GM21390 (cell line): ENCODE measurements around the gene FARP1.

ENCODE experiments used
- ATAC-seq: cut with Tn5 transposase; IDR thresholded peaks from one replicate; pipeline ENCODE4 v1.9.1; 2021; ENCODE audit not compliant: unreplicated experiment

The FARP1 gene

DNA sequence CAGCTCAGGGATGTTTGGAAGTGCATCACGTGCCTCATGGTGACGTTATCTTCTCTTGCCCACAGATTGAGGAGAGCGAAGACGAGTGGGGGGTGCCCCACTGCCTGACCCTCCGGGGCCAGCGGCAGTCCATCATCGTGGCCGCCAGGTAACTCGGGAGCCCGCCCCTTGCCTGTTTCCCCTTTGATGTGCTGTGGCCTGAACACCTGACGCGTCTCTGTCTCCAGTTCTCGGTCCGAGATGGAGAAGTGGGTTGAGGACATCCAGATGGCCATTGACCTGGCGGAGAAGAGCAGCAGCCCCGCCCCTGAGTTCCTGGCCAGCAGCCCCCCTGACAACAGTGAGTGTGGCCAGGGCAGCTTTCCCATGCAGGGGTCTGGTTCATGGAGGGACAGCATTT lies 297.0 kb downstream of the FARP1 start:
- no peak for ATAC-seq

DNA sequence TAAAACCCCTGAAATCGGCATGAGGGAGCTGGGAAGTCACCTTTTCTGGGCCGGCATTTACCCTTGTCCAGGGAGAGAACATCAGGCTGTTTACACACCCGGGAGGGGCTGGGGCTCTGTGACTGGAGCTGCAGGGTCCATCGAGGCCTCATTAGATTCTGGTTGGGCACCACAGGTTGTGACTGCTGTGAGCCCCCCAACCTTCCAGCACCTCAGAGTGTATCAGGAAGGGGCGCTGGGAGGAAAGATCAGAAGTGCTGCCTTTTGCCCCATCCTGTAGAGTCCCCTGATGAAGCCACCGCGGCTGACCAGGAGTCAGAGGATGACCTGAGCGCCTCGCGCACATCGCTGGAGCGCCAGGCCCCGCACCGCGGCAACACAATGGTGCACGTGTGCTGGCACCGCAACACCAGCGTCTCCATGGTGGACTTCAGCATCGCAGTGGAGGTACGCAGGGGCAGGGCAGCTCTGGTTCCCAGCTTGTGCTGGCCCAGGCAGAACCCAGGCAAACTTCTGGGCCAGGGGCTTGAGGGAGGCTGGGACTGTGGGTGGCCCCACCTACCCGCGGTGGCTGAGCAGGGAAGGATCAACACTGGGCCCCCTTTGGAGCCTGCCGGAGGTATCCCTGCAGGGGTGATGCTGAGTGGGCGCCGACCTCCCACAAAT lies 297.6 kb downstream of the FARP1 start:
- ATAC-seq, result no peak

DNA sequence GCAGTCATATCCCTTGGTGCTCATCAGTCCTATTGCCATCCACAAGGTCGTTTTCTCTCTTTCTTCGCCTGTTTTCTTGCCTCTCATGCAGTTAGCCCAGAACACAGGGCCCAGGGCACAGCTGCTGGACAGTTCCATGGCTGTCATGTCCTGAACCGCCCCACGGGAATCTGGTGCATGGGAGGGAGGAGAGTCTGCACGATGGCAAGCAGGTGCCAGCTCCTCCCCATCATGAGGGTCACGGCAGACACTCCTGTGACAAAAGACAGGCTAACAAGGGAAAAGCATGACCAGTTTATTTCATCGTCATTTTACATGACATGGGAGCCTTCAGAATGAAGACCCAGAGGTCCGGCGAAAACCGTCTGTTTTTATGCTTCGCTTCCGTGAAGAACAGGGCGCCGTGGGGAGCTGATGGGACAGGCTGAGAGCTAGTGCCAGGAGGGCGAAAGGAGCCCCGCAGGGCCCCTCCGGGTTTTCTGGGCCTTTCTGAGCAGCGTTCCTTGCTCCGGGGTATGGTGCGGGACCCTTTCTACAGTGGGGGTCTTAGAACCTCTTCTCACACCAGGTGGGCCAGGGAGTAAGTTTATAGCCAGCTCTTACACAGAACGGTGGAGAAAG lies 298.3 kb downstream of the FARP1 start:
- no peak for ATAC-seq

DNA sequence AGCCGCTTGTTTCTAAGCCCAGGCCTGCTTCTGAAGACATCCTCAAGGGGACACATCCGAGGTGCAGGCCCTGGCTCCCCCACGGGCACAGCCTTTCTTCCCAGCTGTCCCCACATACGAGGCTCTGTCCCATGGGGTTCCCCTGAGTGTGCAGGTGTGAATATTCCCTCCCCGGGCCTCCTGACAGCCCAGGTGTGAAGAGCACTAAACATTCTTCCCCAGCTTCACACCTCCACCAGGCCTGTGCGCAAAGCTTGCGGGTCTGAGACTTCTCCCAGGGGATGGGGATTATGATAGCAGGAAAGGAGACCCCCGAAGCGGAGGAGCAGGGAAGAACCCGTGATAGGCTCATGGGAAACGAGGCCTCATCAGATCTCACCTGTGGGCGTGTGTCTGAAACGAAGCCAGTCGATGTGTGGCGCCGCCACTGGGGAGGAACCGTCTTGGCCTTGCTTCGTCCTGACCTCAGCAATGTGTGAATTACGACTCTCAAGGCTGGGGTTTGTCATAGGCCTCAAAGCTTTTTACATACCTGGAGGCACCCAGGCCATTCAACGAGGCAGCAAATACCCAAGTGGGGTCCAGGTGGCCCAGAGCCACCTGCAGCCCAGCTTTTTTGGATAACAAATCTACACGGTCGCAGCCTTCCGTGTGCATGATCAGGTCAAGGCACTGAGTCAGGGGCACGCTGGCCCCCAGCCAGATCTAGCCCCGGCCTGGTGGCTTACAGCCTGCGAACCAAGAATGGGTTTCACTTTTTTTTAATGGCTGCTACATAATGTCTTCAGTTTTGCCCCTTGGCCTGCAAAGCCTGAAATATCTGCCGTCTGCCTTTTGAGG lies 299.7 kb downstream of the FARP1 start:
- ATAC-seq, result no peak

DNA sequence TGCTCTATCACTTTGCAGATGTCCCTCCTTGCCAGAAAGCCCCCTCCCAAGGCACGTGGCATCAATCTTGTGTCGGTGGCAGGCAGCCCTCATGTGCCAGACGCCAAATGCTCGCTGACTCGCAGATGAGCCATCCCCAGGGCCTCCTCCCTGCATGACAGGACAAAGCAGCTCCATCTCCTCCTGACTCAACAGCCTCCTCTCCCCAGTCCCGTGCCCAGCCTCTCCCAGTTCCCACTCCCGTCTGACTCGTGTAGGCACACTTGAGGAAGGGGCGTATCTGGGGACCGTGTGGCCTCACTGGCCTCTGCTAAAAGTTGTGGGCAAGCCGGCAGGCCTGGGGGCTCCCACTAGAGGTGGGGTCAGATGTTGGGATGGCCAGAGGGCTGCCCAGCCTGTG lies 300.4 kb downstream of the FARP1 start:
- no peak for ATAC-seq

DNA sequence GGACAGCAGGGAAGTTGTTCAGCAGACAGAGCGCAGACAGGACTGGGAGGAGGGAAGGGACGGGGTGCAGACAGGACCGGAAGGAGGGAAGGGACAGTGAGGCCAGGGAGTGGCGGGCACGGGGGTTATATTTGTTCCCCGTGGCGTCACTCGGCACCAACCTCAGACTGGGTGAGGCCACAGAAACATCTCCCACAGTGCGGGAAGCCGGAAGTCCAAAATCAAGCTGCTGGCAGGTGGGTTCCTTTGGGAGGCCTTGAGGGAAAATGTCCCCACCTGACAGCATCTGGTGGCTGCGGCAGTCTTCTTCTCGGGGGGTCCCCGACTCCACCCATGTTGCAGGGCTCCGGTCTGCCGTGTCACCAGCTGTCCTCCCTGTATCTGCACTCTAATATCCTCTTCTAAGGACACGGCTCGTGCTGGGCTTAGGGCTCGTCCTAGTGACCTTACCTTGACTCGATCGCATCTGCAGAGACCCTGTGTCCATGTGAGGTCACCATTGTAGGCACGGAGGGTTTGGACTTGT lies 301.0 kb downstream of the FARP1 start:
- ATAC-seq, result no peak

DNA sequence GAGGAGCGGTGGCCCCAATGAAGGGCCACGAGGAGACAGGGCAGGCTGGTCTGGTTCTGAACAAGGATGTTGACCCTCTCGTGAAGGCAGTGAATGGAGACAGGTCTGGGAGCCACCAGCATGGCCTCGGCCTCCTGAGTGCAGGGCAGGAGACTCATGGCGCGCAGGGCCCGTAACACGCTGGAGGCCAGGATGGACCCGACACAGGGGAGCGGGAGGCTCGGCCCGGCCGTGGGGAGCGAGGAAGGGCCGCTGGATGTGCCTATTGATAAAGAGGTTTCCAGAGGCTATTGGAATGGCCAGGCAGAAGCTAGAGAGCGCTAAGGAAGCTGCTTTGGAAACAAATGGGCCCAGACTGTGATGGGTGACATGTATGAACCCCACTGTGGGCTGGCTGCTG lies 301.5 kb downstream of the FARP1 start:
- ATAC-seq, result no peak

DNA sequence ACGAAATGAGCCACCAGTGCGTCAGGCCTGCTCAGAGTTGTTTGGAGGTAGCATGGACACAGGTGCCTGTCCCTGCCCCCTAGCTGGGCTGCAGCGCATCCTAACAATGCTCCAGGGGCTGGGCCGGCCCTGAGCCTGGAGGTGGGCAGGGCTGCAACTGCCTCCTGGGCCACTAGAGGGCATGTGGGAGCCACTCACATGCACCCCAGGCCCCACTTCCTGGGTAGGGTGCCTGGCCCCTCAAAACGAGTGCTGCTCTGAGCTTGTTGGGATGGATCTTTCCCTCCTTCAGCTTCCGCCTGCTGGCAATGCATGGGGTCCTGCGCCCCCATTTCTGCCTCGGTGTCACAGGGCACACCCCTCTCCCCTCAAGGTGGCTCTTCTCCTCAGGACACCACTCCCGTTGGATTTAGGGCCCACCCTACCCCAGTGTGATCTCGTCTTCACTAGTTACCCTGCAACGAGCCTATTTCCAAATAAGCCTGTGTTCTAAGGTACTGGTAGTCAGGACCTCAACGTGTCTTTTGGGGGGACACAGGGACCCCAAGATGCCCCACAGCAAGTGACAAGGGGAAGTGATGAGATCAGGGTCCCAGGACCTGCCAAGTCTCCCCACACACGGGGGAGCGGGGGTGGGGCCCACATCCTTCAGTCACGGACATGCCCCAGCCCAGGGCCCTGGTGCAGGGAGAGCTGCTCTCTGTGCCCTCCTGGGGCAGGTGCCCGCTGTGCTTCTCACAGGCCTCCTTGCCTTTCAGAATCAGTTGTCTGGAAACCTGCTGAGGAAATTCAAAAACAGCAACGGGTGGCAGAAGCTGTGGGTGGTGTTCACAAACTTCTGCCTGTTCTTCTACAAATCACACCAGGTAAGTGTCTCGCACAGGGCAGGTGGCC lies 302.7 kb downstream of the FARP1 start:
- ATAC-seq, result peak; percentile 96

DNA sequence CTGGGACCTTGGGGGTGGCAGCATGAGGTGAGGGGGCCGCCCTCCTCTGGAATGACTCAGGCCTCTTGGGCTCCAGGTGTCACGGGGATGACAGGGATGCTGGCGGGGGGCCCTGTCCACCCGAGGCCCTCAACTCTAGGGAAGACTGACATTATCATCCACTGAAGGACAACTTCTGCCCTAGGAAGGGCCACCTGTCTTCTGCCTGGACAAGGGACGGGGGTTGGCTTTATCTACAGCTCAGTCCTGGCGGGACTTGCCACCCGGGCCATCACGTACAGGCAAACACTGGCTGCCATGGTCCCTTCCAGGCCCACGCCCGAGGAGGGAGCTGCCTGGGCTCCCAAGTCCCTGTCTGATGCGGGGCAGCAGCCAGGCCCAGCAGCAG lies 303.3 kb downstream of the FARP1 start:
- ATAC-seq, result no peak

DNA sequence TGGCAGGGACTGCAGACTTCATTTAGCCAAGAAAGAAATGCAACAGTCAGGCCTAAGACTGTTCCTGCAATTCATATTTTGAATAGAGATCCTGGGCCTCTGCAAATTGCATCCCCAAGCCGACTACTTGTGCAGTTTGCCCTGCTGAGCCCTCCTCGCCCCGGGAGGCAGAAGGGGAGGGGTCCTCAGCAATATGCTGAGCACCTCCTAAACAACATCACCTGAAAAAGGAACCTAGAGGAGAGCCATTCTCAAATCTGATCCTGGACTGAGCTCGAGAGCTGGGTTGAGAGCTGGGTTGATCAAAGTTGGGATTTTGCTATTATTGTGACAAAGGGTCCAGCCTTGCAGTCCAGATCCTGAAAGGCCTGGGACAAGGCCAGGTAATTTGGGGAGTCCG lies 304.2 kb downstream of the FARP1 start:
- no peak for ATAC-seq

DNA sequence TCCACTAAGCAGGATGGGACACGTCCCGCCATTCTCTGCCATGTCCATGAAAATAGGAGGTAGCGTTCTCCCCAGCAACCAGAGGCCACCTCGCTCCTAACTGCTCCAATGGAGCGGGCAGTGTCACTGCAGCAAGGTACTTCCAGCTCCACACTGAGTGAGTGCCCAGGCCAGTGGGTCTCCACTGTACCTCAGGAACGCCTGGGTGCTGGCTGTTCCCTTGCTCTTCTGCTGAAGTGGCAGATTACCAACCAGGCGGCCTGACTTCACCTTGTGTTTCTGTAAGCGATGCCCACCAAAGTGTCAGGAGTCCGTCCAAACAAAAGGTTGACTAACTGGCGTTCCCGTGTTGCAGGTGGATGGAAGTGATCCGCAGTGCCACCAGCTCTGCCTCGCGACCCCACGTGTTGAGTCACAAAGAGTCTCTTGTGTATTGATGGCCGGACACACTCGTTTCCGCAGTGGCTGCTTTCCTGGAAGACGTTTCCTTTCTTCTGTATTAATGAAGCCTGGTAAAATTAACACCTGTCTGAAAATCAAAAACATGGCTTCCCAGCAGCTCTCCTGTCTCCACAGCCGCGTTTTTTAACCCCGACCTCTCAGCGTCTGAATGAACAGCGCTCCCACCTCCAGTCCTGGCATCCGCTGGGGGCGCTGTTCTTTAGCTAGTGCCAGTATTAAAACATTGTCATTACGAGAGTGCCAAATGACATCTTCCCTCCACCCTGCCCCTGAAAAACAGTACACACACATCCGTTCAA lies 305.2 kb downstream of the FARP1 start:
- ATAC-seq, result no peak

DNA sequence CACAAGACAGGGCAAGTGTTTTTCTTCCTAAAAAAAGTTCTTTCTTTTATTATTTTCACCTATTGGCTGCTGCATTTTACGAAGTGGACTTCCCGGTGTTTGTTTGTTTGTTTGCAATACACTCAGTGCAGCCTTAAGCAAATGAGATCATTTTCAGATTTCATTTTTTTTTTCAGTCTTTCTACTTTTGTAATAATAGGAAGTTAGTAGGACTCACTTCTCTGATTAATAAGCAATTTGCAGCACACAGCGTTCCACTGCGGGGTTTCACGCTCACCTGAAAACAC lies 305.7 kb downstream of the FARP1 start:
- no peak for ATAC-seq

DNA sequence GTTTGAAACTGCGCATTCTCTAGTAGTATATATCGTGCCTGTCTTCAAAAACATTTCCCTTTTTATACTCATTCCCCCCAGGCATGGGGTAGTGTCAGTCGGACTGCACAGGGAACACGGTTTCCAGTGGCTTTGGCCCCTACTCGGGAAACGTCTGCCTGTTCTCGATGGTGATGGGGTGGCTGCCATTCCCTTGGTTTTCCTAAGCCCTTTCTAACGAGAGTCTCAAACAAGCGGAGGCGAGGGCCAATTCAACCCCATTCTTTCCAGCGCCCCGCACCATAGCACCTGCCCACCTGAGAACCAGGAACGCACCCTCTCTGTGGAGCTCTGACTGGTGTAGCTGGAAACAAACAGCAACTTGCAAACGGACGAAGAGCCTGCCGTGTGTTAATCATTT lies 306.4 kb downstream of the FARP1 start:
- ATAC-seq, result no peak

DNA sequence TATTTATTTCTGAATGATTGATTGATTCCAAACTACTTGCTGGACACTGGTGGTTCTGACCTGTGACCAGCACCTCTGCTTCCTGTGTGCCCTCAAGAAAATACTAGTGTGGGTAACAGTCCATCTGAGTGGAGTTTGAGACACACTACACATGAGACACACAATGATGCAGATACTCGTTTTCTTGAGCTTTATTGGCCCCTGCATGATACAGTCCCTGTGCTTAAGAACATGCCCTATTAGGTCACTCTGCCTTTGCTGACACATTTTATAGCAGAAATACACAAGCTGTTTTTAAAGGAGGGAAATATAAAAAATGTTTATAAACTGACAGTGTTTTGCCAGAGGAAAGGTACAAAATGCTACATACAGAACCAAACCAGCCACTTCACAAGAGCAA lies 307.1 kb downstream of the FARP1 start:
- ATAC-seq, result no peak

DNA sequence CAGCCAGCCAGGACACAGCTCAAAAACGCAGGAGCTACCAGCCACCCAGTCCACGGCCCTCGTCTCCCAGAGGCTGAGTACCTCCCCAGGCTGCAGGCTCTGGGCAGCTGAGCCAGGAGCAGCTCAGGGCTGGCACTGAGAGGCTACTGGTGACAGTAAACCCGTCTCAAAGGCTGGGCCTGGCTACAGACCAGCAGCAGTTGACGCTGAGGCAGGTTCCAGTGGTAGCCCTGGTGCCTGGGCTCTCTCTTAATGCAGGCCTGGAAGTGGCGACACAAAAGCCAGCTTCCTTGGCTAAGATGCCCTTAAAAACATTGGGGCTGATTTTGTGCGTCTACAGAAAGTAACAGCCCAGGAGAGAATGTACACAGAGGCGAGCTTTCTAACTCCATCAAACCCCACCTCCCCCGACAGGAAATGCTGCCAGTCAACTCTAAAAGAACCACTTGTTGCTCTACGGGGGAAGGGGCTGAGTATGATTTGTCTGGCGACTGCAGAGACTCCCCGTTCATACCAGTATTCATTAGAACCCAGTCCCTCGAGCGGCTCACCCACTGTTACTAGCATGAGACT lies 307.7 kb downstream of the FARP1 start:
- no peak for ATAC-seq

DNA sequence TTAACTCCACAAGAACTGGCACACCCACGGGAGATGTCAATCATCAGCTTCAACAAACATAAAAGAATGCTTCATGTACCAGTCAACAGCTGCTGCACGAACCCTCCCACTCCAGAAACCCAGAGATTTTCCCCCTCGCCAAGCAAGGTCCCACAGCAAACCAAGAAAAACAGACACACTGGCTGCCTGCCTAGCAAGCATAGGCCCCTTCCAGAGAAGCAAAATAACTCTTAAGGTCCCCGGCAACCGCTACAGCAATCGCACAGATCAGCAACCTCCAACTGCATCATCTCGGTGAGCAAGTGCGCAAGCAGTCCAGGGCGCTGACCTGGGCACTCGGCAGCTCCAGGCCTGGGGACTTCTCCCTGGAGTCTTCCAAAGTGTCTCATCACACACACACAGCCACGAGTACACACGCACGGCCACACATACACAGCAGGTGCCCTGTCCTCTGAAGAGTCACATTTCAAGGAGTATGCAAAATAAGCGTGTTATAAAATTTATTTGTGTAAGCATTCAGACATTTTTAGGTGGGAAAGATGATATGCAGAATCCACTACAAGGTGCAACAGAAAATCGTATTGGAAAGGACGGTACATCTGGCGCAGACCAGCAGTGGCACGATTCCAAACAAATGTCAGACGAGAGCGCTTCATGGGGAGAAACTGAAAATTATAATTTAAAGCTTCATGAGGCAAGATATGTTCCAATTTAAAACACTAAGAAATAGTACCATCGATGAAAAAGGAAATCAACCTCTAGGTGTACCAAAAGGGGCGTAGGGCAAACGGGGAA lies 309.0 kb downstream of the FARP1 start:
- ATAC-seq, result no peak

DNA sequence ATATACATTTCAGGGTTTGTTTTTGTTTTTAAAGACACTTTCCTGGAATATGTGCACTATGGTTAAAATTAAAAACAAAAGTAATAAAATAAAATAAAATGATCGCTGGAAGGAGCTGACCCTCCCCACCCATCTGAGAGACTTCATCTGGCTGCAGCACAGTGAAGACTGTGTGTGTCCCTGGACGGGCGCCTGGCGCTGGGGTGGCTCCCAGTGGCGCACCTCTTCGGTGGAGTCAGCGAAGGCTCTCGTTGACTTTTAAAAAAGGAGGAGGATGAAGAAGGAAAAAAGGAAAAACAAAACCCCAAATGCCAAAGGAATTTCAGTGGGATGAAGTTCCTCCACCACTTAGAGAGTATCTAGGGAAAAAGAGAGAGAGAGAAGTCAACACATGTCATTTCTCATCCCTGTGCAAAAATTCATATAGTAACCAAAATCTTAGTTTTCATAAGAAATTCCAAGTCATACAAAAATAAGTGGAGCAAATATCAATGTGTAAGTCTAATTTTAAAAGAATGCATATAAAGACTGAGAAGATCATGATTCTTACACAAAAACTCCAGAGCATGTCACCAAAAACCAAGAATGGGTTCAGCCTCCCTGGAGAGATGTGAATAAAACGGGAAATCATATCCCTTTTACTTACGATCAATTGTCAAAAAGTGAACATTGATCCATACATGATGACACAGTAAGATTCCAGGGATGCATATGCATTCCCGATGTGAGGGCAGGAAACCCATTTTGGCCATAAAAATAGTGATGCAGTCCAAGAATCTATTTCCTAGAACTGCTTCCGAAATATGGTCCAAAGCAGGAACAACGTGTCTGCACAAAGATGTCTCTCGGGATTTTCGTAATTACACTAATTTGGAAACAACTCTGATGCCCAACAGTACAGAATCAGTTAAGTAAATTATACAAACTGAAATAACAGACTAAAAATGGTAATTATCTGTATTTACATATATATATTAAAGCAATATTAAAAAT lies 310.3 kb downstream of the FARP1 start:
- ATAC-seq, result no peak

DNA sequence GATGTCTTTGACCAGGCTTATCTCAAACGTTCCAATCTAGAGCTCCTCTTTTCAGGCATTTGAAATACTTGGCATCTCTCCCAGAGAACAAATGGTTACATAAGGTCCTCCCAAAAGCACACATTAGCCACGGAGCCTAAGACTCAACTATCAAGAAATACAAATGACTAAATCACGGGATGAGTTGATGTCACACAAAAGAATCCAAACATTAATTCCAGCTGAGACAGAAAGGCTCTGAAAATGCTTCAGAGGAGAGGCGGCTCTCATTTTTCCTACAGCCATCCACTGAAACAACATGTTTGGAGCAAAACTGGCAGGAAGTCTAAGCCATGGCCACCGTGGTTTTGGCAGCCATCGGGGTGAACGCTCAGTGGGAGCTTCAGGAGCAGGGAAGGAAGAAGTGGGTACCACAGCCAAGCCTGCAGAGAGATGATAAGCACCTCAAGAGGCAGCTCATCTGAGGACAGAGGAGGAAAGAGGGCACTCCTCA lies 311.5 kb downstream of the FARP1 start:
- ATAC-seq, result no peak
